Stimulated activated naive CD4-positive, alpha-beta T cell (primary cell): ENCODE measurements around the gene GUCD1.

Experiments used
- DNase-seq, 6 experiments: peaks; one replicate each; lab custom pipeline; 2025; lab: John Stamatoyannopoulos, UW

GUCD1 gene

GRCh38 chr22:24503843-24504338, 51.0 kb downstream of the GUCD1 start:
- no peak for DNase-seq

GRCh38 chr22:24503137-24503842, 51.6 kb downstream of the GUCD1 start:
- DNase-seq, result peak in 5 of 6 experiments; percentile 11 to 45 (median 35)

GRCh38 chr22:24502541-24502940, 52.4 kb downstream of the GUCD1 start:
- no peak for DNase-seq

GRCh38 chr22:24502034-24502433, 52.9 kb downstream of the GUCD1 start:
- no peak for DNase-seq

- no peak for DNase-seq
These were observed 53.5 kb downstream of the GUCD1 start for GRCh38 chr22:24501301-24502005.

GRCh38 chr22:24500277-24500820, 54.6 kb downstream of the GUCD1 start:
- no peak for DNase-seq

- DNase-seq, result no peak
These were observed 55.1 kb downstream of the GUCD1 start for GRCh38 chr22:24499706-24500276.

GRCh38 chr22:24498824-24499223, 56.1 kb downstream of the GUCD1 start:
- no peak for DNase-seq

- DNase-seq, result no peak
These were observed 57.1 kb downstream of the GUCD1 start for GRCh38 chr22:24497841-24498258.

GRCh38 chr22:24496661-24497060, 58.3 kb downstream of the GUCD1 start:
- no peak for DNase-seq

- DNase-seq, result no peak
These were observed 58.7 kb downstream of the GUCD1 start for GRCh38 chr22:24496234-24496633.

GRCh38 chr22:24495365-24495675, 59.6 kb downstream of the GUCD1 start:
- DNase-seq, result no peak

GRCh38 chr22:24494528-24495364, 60.2 kb downstream of the GUCD1 start, which contains the start of gene UPB1:
Gene UPB1 (plus strand): TSS chr22:24495332. CDS start chr22:24495404, 72 bp downstream.
- DNase-seq, result no peak

- DNase-seq, result no peak
These were observed 60.8 kb downstream of the GUCD1 start for GRCh38 chr22:24494167-24494527.

GRCh38 chr22:24492391-24492790, 62.5 kb downstream of the GUCD1 start:
- DNase-seq, result no peak
